Heart left ventricle (tissue), 16 donors: ENCODE measurements around the gene IL26. TPM values are rescaled to one million over a fixed set of nuclear protein-coding genes. Genes with fewer than 3 reads are reported as not detected.

ENCODE experiments used
- ATAC-seq, 4 donors: fragments of 200-7000 bp; cut with Tn5 transposase; one replicate each; pipeline ENCODE4 v1.9.1; 2020 to 2022; ENCODE audit warnings: moderate library complexity in 4 of 4, mild to moderate bottlenecking in 3 of 4, moderate number of reproducible peaks in 1 of 4
- DNase-seq, 5 donors: peaks; one replicate each; pipeline ENCODE4 v3.0.0-alpha.2; 2020
- H3K27ac ChIP-seq, 12 donors: fragments of 200-600 bp; sonication (generic) in 4 of 12; one replicate each; pipeline versions ENCODE4 v1.5.0 to v1.8.0; 2016 to 2022; ENCODE audit warnings: mild to moderate bottlenecking in 2 of 12
- H3K27me3 ChIP-seq, 9 donors: fragments of 200-600 bp; sonication (generic) in 2 of 9; one replicate each; pipeline versions ENCODE4 v1.5.1 to v1.8.0; 2016 to 2022; ENCODE audit warnings: mild to moderate bottlenecking in 3 of 9
- H3K36me3 ChIP-seq, 9 donors: fragments of 200-600 bp; sonication (generic) in 2 of 9; one replicate each; pipeline versions ENCODE4 v1.5.0 to v1.8.0; 2018 to 2022; ENCODE audit warnings: mild to moderate bottlenecking in 2 of 9
- H3K4me1 ChIP-seq, 12 donors: fragments of 200-600 bp; sonication (generic) in 4 of 12; one replicate each; pipeline versions ENCODE4 v1.5.0 to v1.8.0; 2016 to 2022; ENCODE audit warnings: mild to moderate bottlenecking in 3 of 12
- H3K4me3 ChIP-seq, 12 donors: fragments of 200-600 bp; sonication (generic) in 4 of 12; one replicate each; pipeline versions ENCODE4 v1.5.0 to v1.8.0; 2017 to 2022; ENCODE audit warnings: mild to moderate bottlenecking in 9 of 12, moderate library complexity in 4 of 12
- H3K9me3 ChIP-seq, 12 donors: fragments of 200-600 bp; sonication (generic) in 4 of 12; one replicate each; pipeline versions ENCODE4 v1.5.0 to v1.8.0; 2016 to 2022; ENCODE audit warnings: mild to moderate bottlenecking in 1 of 12
- CTCF ChIP-seq, 12 donors: fragments of 200-600 bp; sonication (generic) in 4 of 12; IDR thresholded peaks; one replicate each; pipeline versions ENCODE4 v1.5.0 to v1.8.0; 2018 to 2022; ENCODE audit warnings: antibody characterized with exemption in 12 of 12, mild to moderate bottlenecking in 5 of 12
- POLR2A ChIP-seq, 2 donors: fragments of 450-650 bp; IDR thresholded peaks; one replicate each; pipeline ENCODE4 v1.6.1; 2017; ENCODE audit warnings: antibody characterized with exemption in 2 of 2, mild to moderate bottlenecking in 2 of 2, moderate library complexity in 2 of 2
- WGBS, 4 donors: extraction: QIAGEN DNeasy Blood & Tissue Kit in 2 of 4; methylation state at CpG; one replicate each; pipeline versions ENCODE4 v1.1.5 to v1.1.7; 2013 to 2018; 5-methylcytosine and 5-hydroxymethylcytosine counted together
- intact Hi-C, 10 donors: fragments of 100-400 bp; cut with DNase I; formaldehyde crosslinking; loops; one replicate each; pipeline versions ENCODE4 v1.11.1 to v1.14.2; 2022
- polyA plus RNA-seq, 2 donors: library from polyadenylated mRNA; stranded (reverse); fragments of 200-250 nt; gene quantifications; one replicate each; pipeline ENCODE4 v1.2.3, GENCODE V29; 2013
- total RNA-seq, 9 donors: library from RNA; depleted of rRNA in 2 of 9; stranded (reverse); fragments of >200 nt in 2 of 9; fragmentation: NEBNext Ultra II Directional in 3 of 9; extraction: Animal tissue kit (Norgen Biotek cat#: 25700) in 3 of 9; gene quantifications; one replicate each; pipeline versions ENCODE4 v1.1.0 to v1.2.4, GENCODE V29; 2016 to 2023
- donor health status: ischemic (EF 13 %, LVEDD 7.1; RV severe dilation, severe dysfunction).
- donor health status: healthy with polysubstance abuse.
- donor health status: DM: no; HTN: yes; CAD: no.
- donor health status: DM: no; HTN: no; CAD: no.
- donor health status: ischemic (EF 25% LVEDD 6.9; RV normal size, moderate dysfunction).
- donor health status: ischemic (EF 25% LVEDD 5.7; RV mildly dilated, moderate dysfunction).
- donor health status: healthy.
- donor health status: DM: yes; HTN: yes; CAD: no.
- donor health status: ischemic (EF 35%, LVEDD 5.7; RV mildly dilated, moderate dysfunction).
- donor health status: nonischemic (EF 11% LVEDD 7.7; RV severe dilation, severe dysfunction).
- donor health status: DM: yes; HTN: yes; CAD: no.
- donor health status: PGD.
- donor health status: ischemic (EF 29% LVEDD 5.4; RV normal size, mild dysfunction).
- donor health status: nonischemic (EF 23%, LVEDD 6.1; RV moderate dilation, normal function).

The IL26 gene
- total and polyA plus RNA-seq, 11 donors, result not detected

GRCh38 chr12:68198507-68199086, 27.0 kb downstream of the IL26 start:
- intact Hi-C loops, result no loop called here
- peaks cover 0 to 6% (median 0%) of the 10 kb centered on the region in 9 donors for H3K27me3 ChIP-seq
- WGBS, 4 donors, result 79 to 85% (median 83%) methylated on average over 12 of the region's 12 CpGs
- no peaks in the 10 kb centered on the region for H3K36me3 ChIP-seq
- TF ChIP-seq POLR2A (IDR thresholded peaks at IDR 0.05) (no peak), CTCF (IDR thresholded peaks at IDR 0.05) (no peak)
- no peak overlapping the region for H3K27ac ChIP-seq
- no peaks in the 10 kb centered on the region for H3K4me1 ChIP-seq
- no peak for ATAC-seq
- no peaks in the 10 kb centered on the region for H3K9me3 ChIP-seq
- DNase-seq, result no peak
- no peak overlapping the region for H3K4me3 ChIP-seq

GRCh38 chr12:68190301-68190700, 35.3 kb downstream of the IL26 start:
- Histone ChIP-seq H3K27ac (no peak overlapping the region), H3K9me3 (no peaks in the 10 kb centered on the region), H3K4me1 (no peaks in the 10 kb centered on the region), H3K4me3 (no peak overlapping the region), H3K36me3 (no peaks in the 10 kb centered on the region), H3K27me3 (peaks cover 0 to 3% (median 0%) of the 10 kb centered on the region in 9 donors)
- TF ChIP-seq POLR2A (IDR thresholded peaks at IDR 0.05) (no peak), CTCF (IDR thresholded peaks at IDR 0.05) (no peak)
- ATAC-seq (no peak), DNase-seq (no peak)
- intact Hi-C loops, result no loop called here

DNA sequence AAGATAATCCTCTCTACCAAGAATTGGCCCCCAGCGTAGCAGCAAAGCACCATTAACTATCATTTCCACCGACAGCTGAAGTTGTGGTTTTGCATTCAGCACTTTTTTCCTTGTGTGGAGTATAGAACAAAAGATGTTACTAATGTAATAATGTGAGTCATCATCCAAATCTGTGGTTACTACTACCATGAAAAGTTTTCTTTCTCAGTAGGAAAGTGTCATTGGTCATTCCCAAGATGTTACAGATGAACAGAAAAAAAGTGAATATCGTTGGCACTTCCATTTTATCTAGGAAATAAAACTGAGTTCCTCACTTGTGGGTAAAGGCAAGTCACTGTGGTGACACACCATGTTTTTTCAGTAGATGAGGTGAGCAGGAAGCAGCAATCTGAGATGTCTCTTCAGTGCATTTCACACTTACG, 35.8 kb downstream of the IL26 start:
- TF ChIP-seq CTCF (IDR thresholded peaks at IDR 0.05) (no peak), POLR2A (IDR thresholded peaks at IDR 0.05) (no peak)
- DNase-seq, result no peak
- 79 to 87% (median 83%) methylated on average over 4 of the region's 4 CpGs for WGBS, 4 donors
- Histone ChIP-seq H3K36me3 (no peaks in the 10 kb centered on the region), H3K4me3 (no peak overlapping the region), H3K4me1 (no peaks in the 10 kb centered on the region), H3K27me3 (peaks cover 0 to 3% (median 0%) of the 10 kb centered on the region in 9 donors), H3K27ac (no peak overlapping the region), H3K9me3 (no peaks in the 10 kb centered on the region)
- intact Hi-C loops, result no loop called here
- ATAC-seq, result no peak

GRCh38 chr12:68185598-68185997, 40.0 kb downstream of the IL26 start:
- Histone ChIP-seq H3K4me3 (no peak overlapping the region), H3K27me3 (peaks cover 0 to 3% (median 0%) of the 10 kb centered on the region in 9 donors), H3K4me1 (peaks cover 0 to 11% (median 0%) of the 10 kb centered on the region in 12 donors), H3K36me3 (no peaks in the 10 kb centered on the region), H3K27ac (no peak overlapping the region), H3K9me3 (no peaks in the 10 kb centered on the region)
- intact Hi-C loops, result no loop called here
- WGBS, 4 donors, result 69 to 78% (median 73%) methylated on average over 3 of the region's 3 CpGs
- TF ChIP-seq POLR2A (IDR thresholded peaks at IDR 0.05), result no peak
- TF ChIP-seq CTCF (IDR thresholded peaks at IDR 0.05), result no peak
- ATAC-seq, result no peak
- DNase-seq, result no peak
